Endothelial cell of umbilical vein (primary cell): Measurements from ENCODE around the gene NTF3. TPM values are rescaled to one million over a fixed set of nuclear protein-coding genes. Genes with fewer than 3 reads are reported as not detected.

Source experiments
- BruUV-seq: library from RNA; stranded (reverse); fragments of 400-500 nt; replicated peaks from 2 replicates; lab custom pipeline; 2021; lab: Mats Ljungman, UMichigan
- CTCF ChIA-PET: fragments of 300-600, 350-600 bp; sonication (Branson Sonifier 250); formaldehyde crosslinking; loops from one replicate; lab custom pipeline; 2021; ENCODE audit warnings: antibody characterized with exemption, inconsistent platforms; lab: Charles Lee
- POLR2A ChIA-PET: fragments of 300-600, 350-600 bp; sonication (Branson Sonifier 250); formaldehyde crosslinking; loops from one replicate; lab custom pipeline; 2021; ENCODE audit warnings: antibody characterized with exemption, inconsistent platforms; lab: Charles Lee
- DNase-seq: peaks from one replicate; pipeline ENCODE4 v3.0.0-alpha.2; 2011; ENCODE audit warnings: low read depth, low spot score
- FAIRE-seq: peaks from 2 replicates; lab custom pipeline; 2011; peaks lifted over from hg19 to GRCh38; lab: Jason Lieb, UNC
- H2AFZ ChIP-seq: 2 replicates; pipeline ENCODE4 v1.6.0; 2012; ENCODE audit warnings: low read depth, low read length, control low read depth, inconsistent platforms
- H3K27ac ChIP-seq: 2 replicates; pipeline ENCODE4 v1.5.1; 2011; ENCODE audit warnings: low read depth, mild to moderate bottlenecking, control low read depth, low read length, moderate library complexity; ENCODE audit not compliant: insufficient read depth
- H3K27me3 ChIP-seq, 2 experiments: 2 replicates each; pipeline versions ENCODE4 v1.6.0 to v1.6.1; 2011; ENCODE audit warnings: low read length in 2 of 2, mixed read lengths in 1 of 2; ENCODE audit not compliant: control insufficient read depth in 2 of 2, insufficient read depth in 2 of 2
- H3K36me3 ChIP-seq, 2 experiments: 2 replicates in 1 of 2; 3 replicates in 1 of 2; pipeline ENCODE4 v1.5.1; 2011; ENCODE audit warnings: low read length in 2 of 2, mild to moderate bottlenecking in 1 of 2, moderate library complexity in 1 of 2; ENCODE audit not compliant: control insufficient read depth in 2 of 2, insufficient read depth in 2 of 2; ENCODE audit errors: extremely low read depth in 1 of 2
- H3K4me1 ChIP-seq: 3 replicates; pipeline ENCODE4 v1.5.1; 2011; ENCODE audit warnings: mild to moderate bottlenecking, low read length; ENCODE audit not compliant: control insufficient read depth, insufficient read depth; ENCODE audit errors: extremely low read depth
- H3K4me2 ChIP-seq: 2 replicates; pipeline ENCODE4 v1.6.1; 2011; ENCODE audit warnings: low read length, control low read depth, mixed read lengths; ENCODE audit not compliant: insufficient read depth
- H3K4me3 ChIP-seq, 3 experiments: fragments of 200-600 bp in 1 of 3; sonication (generic), shearing (Covaris generic) in 1 of 3; replicated peaks in 1 of 3; 2 replicates each; pipeline ENCODE4 v1.5.1; 2011 to 2016; ENCODE audit warnings: control low read depth in 3 of 3, low read length in 3 of 3, mild to moderate bottlenecking in 2 of 3, inconsistent platforms in 1 of 3, low read depth in 1 of 3, moderate library complexity in 1 of 3; ENCODE audit not compliant: insufficient read depth in 1 of 3
- H3K79me2 ChIP-seq: 2 replicates; pipeline ENCODE4 v1.6.0; 2012; ENCODE audit warnings: low read length, inconsistent platforms; ENCODE audit not compliant: control insufficient read depth, insufficient read depth
- H3K9ac ChIP-seq: replicated peaks from 2 replicates; pipeline ENCODE3; 2011; ENCODE audit warnings: low read length, control low read depth; ENCODE audit not compliant: insufficient read depth; ENCODE audit errors: extremely low read depth
- H3K9me1 ChIP-seq: replicated peaks from 3 replicates; pipeline ENCODE4 v1.6.0; 2011; ENCODE audit warnings: mild to moderate bottlenecking, low read length; ENCODE audit not compliant: control insufficient read depth, insufficient read depth; ENCODE audit errors: extremely low read depth
- H3K9me3 ChIP-seq: replicated peaks from 2 replicates; pipeline ENCODE4 v1.5.1; 2012; ENCODE audit warnings: low read length, inconsistent platforms; ENCODE audit not compliant: control insufficient read depth, insufficient read depth
- H4K20me1 ChIP-seq: replicated peaks from 2 replicates; pipeline ENCODE3; 2011; ENCODE audit warnings: mild to moderate bottlenecking, low read length; ENCODE audit not compliant: control insufficient read depth, insufficient read depth; ENCODE audit errors: extremely low read depth
- EZH2 ChIP-seq: IDR thresholded peaks from 2 replicates; pipeline ENCODE4 v1.6.1; 2012; ENCODE audit warnings: borderline replicate concordance, low read depth, mild to moderate bottlenecking, moderate library complexity, low read length, inconsistent platforms; ENCODE audit not compliant: severe bottlenecking
- FOS ChIP-seq: IDR thresholded peaks from 2 replicates; pipeline ENCODE4 v1.6.1; 2011; ENCODE audit warnings: mild to moderate bottlenecking, low read length, moderate library complexity, borderline replicate concordance; ENCODE audit not compliant: insufficient read depth
- GATA2 ChIP-seq: IDR thresholded peaks from 2 replicates; pipeline ENCODE4 v1.7.0; 2011; ENCODE audit warnings: low read depth, mild to moderate bottlenecking, moderate library complexity, mixed read lengths, low read length; ENCODE audit not compliant: insufficient read length, insufficient read depth
- JUN ChIP-seq: IDR thresholded peaks from 2 replicates; pipeline ENCODE4 v1.6.1; 2011; ENCODE audit warnings: borderline replicate concordance, low read depth; ENCODE audit not compliant: insufficient read length, insufficient read depth
- MYC ChIP-seq: IDR thresholded peaks from one replicate; pipeline ENCODE4 v1.6.1; 2011; ENCODE audit warnings: mild to moderate bottlenecking, low read depth, low read length
- POLR2A ChIP-seq: IDR thresholded peaks from 2 replicates; pipeline ENCODE4 v1.6.1; 2012; ENCODE audit warnings: low read depth, mild to moderate bottlenecking, control low read depth, low read length
- POLR2AphosphoS5 ChIP-seq: IDR thresholded peaks from 2 replicates; pipeline ENCODE4 v1.6.1; 2012; ENCODE audit warnings: low read depth, mild to moderate bottlenecking, control low read depth, low read length, moderate library complexity; ENCODE audit not compliant: insufficient read depth
- dilution Hi-C: fragments of 300-500 bp; cut with MboI; formaldehyde crosslinking; loops from one replicate; pipeline ENCODE4 v1.15.0; 2019; ENCODE audit warnings: low sequenced_read_pairs; ENCODE audit not compliant: extremely low pct_ligation_motif_present
- intact Hi-C: fragments of 100-400 bp; cut with micrococcal nuclease; formaldehyde crosslinking; loops from one replicate; pipeline ENCODE4 v1.10.0; 2022
- polyA plus RNA-seq, 4 experiments: library from polyadenylated mRNA; depleted of rRNA in 3 of 4; stranded (reverse) in 3 of 4; unstranded in 1 of 4; fragments of >200 nt; gene quantifications; 2 replicates each; pipeline versions ENCODE4 v1.2.1 to v1.2.3, GENCODE V29; 2011 to 2012; ENCODE audit warnings: missing spikeins in 1 of 4
- total RNA-seq: library from RNA; stranded (reverse); gene quantifications from 2 replicates; pipeline ENCODE4 v1.2.3, GENCODE V29; 2021
- TF ChIP-seq, protein P1 (sequence below): IDR thresholded peaks from 2 replicates; pipeline ENCODE4 v1.6.1; 2011; ENCODE audit not compliant: insufficient read depth, insufficient read length
- TF ChIP-seq, protein P2 (sequence below), 2 donors: IDR thresholded peaks; 1 replicate in 1 of 2; 2 replicates in 1 of 2; pipeline ENCODE4 v1.5.1; 2011; ENCODE audit warnings: low read length in 2 of 2, mild to moderate bottlenecking in 2 of 2, moderate library complexity in 2 of 2, control low read depth in 1 of 2, inconsistent platforms in 1 of 2, low read depth in 1 of 2; ENCODE audit not compliant: insufficient read depth in 1 of 2; ENCODE audit errors: extremely low read depth in 1 of 2

NTF3 gene
- total and polyA plus RNA-seq, 2 donors (not counting 3 experiments of a cell fraction or from before 2014, with no cell fraction given), result not detected

DNA sequence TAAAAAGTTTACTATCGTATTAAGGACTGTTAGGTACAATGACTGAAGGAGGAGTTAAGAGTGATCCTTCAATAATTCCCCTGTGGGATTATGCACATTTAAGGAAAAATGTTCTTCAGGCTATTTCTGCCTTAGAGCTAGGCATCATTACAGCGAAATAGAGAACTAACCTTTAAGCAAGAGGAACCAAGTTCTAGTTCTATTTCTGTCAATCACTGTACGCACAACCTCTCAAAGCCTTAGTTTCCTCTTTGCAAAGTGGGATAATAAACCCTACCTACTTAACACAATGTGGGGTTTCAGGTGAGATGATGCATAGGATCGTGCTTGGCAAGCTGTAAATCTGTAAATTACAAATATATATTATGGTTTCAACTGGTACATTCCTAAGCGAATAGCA lies 15.4 kb downstream of the NTF3 start:
- DNase-seq, result no peak

More for the DNA sequence above, 15.4 kb downstream of the NTF3 start:
- Histone ChIP-seq H3K9ac (no peak overlapping the region), H3K79me2 (no peaks in the 10 kb centered on the region), H3K4me3 (no peak overlapping the region), H3K4me1 (no peaks in the 10 kb centered on the region), H3K9me1 (no peaks in the 10 kb centered on the region), H4K20me1 (no peaks in the 10 kb centered on the region), H2AFZ (no peak overlapping the region), H3K4me2 (no peak overlapping the region), H3K36me3 (no peaks in the 10 kb centered on the region), H3K9me3 (no peaks in the 10 kb centered on the region), H3K27me3 (peaks cover 38% of the 10 kb centered on the region in 2 experiments), H3K27ac (no peak overlapping the region)
- POLR2A ChIA-PET, result no interaction called here
- dilution Hi-C loops (no loop called here), intact Hi-C loops (no loop called here)
- CTCF ChIA-PET, result interaction anchor here (0.9 to 1.9 kb wide), 2 partner anchors 9 to 19 kb away, joined by 4 to 6 read pairs; no protein-coding TSS in a partner anchor
- FAIRE-seq, result no peak
- BruUV-seq, result no TSS peak
- TF ChIP-seq FOS (no peak), EZH2 (no peak), GATA2 (no peak), POLR2AphosphoS5 (no peak), JUN (no peak), POLR2A (no peak), MYC (no peak)
- TF ChIP-seq, protein P1, sequence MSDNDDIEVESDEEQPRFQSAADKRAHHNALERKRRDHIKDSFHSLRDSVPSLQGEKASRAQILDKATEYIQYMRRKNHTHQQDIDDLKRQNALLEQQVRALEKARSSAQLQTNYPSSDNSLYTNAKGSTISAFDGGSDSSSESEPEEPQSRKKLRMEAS, result no peak
- TF ChIP-seq, protein P2, sequence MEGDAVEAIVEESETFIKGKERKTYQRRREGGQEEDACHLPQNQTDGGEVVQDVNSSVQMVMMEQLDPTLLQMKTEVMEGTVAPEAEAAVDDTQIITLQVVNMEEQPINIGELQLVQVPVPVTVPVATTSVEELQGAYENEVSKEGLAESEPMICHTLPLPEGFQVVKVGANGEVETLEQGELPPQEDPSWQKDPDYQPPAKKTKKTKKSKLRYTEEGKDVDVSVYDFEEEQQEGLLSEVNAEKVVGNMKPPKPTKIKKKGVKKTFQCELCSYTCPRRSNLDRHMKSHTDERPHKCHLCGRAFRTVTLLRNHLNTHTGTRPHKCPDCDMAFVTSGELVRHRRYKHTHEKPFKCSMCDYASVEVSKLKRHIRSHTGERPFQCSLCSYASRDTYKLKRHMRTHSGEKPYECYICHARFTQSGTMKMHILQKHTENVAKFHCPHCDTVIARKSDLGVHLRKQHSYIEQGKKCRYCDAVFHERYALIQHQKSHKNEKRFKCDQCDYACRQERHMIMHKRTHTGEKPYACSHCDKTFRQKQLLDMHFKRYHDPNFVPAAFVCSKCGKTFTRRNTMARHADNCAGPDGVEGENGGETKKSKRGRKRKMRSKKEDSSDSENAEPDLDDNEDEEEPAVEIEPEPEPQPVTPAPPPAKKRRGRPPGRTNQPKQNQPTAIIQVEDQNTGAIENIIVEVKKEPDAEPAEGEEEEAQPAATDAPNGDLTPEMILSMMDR (IDR thresholded peaks at IDR 0.05; ENCODE audit: extremely low read depth in 1 of 2, insufficient read depth in 1 of 2, low read depth in 1 of 2, low read length in 2 of 2), result no peak
